ENCODE results near the gene RTCB. TPM values are rescaled to one million over a fixed set of nuclear protein-coding genes. Genes with fewer than 3 reads are reported as not detected.

The RTCB gene
- total and polyA plus RNA-seq, 5 experiments from 2014 or later, result 54.7 to 109 (median 103) TPM

DNA sequence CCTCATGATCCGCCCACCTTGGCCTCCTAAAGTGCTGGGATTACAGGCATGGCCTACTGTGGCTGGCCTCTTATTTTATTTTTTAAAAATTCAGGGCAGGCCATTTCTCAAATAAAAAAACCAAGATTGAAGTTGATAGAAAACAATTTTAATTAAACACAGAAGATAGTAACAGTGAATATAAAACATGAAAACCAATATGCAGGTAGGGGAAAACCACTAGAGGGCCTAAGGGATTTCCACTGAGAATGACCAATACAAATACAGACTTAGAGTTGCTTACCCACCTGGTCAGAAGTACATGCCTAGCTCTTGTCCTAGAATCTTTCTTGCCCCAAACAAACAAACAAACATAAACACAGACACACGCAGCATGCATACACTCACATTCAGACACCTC is 1.7 kb upstream of the RTCB start:
- no peaks in the 10 kb centered on the region for H3K9me3 Mint-ChIP-seq
- H3K27ac Mint-ChIP-seq, result peak overlapping the region in 1 of 10 donors; percentile 59
- no peak for ATAC-seq
- POLR2A ChIA-PET, result interaction anchor here (3.2 kb wide), 1 partner anchor 61 kb away, joined by 20 read pairs; the partner anchor contains the start of gene FBXO7
- H3K4me3 Mint-ChIP-seq, result no peak overlapping the region
- peaks cover 0 to 14% (median 8%) of the 10 kb centered on the region in 5 donors for H3K27me3 Mint-ChIP-seq
- peaks cover 0 to 9% (median 2%) of the 10 kb centered on the region in 3 donors for H3K36me3 Mint-ChIP-seq
- H3K4me1 Mint-ChIP-seq, result peaks cover 13 to 39% (median 36%) of the 10 kb centered on the region in 4 donors
- DNase-seq, result no peak

DNA sequence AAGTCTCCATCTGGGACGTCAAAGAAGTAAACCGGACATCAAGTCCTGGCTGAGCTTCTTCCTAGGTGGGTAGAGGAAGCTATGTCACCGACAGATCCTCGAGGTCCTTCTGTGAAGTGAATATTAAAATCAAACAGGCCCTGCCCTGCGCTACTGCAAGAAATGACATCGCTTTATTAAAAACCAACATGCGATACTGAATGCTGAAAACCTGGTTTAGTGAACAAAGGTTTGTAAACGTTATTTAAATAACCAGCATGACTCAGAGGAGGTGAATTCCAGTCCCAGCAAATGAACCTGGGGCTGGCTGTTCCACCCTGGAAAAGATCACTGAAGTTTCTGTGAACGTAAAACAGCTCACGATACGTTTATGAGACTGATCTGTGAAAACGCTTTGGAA is 645 bp downstream of the RTCB start:
- H3K9me3 Mint-ChIP-seq, result no peaks in the 10 kb centered on the region
- peaks cover 19 to 60% (median 51%) of the 10 kb centered on the region in 4 donors for H3K4me1 Mint-ChIP-seq
- peaks cover 0 to 5% (median 0%) of the 10 kb centered on the region in 5 donors for H3K27me3 Mint-ChIP-seq
- POLR2A ChIA-PET, result interaction anchor here (1.1 to 3.2 kb wide), 2 partner anchors 63 to 749 kb away, joined by 3 to 20 read pairs; partner anchors contain the start of genes FBXO7 and PISD
- H3K27ac Mint-ChIP-seq, result peak overlapping the region; percentile 93 to 98 (median 97)
- peaks cover 0 to 29% (median 7%) of the 10 kb centered on the region in 3 donors for H3K36me3 Mint-ChIP-seq
- peak overlapping the region; percentile 94 to 99 (median 98) for H3K4me3 Mint-ChIP-seq
- peak; percentile 19 to 33 for ATAC-seq
- DNase-seq, result peak in 2 of 10 donors; percentile 6

DNA sequence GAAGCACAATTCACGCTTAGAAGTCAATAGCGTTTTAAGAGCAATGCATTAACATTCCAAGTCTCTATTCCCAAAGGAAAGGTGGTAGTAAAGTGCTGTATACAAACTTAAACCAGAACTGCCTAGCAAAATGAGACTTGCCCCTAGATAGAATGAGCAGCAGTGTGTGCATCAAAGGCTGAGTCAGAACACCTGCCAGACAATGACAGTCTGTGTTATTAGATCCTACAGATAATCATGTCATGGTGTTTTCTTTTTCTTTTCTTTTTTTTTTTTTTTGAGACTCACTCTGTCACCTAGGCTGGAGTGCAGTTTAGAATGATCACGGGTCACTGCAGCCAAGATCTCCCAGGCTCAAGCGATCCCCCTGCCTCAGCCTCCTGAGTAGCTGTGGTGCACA is 1.6 kb downstream of the RTCB start:
- POLR2A ChIA-PET, result interaction anchor here (3.2 kb wide), 1 partner anchor 64 kb away, joined by 20 read pairs; the partner anchor contains the start of gene FBXO7
- peaks cover 0 to 1% (median 0%) of the 10 kb centered on the region in 5 donors for H3K27me3 Mint-ChIP-seq
- peak overlapping the region in 7 of 10 donors; percentile 57 to 98 (median 97) for H3K27ac Mint-ChIP-seq
- peaks cover 19 to 65% (median 51%) of the 10 kb centered on the region in 4 donors for H3K4me1 Mint-ChIP-seq
- H3K4me3 Mint-ChIP-seq, result peak overlapping the region; percentile 94 to 99 (median 98)
- no peaks in the 10 kb centered on the region for H3K9me3 Mint-ChIP-seq
- ATAC-seq, result no peak
- peaks cover 0 to 38% (median 13%) of the 10 kb centered on the region in 3 donors for H3K36me3 Mint-ChIP-seq
- DNase-seq, result no peak

GRCh38 chr22:32409977-32410376 is 2.1 kb downstream of the RTCB start:
- POLR2A ChIA-PET, result no interaction called here

DNA sequence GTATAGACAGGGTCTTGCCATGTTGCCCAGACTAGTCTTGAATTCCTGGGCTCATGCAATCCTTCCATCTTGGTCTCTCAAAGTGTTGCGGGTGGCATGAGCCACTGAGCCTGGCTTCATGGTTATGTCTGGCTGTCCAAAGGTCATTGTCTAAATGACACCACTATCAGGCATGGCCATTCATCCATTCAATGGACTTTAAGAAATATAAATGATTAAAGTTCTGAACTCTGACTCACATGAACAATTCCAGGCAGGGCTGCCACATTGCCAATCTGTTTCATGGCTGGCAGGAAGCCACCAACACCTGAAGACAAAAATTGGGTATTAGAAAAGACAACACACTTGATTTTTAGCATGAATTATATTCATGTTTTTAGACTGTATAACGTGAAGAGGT is 4.1 kb downstream of the RTCB start:
- Mint-ChIP-seq H3K9me3 (no peaks in the 10 kb centered on the region), H3K27me3 (no peaks in the 10 kb centered on the region), H3K4me3 (peak overlapping the region in 2 of 10 donors; percentile 15 to 26), H3K27ac (peak overlapping the region in 1 of 10 donors; percentile 22), H3K36me3 (peaks cover 0 to 62% (median 13%) of the 10 kb centered on the region in 3 donors), H3K4me1 (peaks cover 17 to 63% (median 49%) of the 10 kb centered on the region in 4 donors)
- ATAC-seq, result no peak
- DNase-seq, result no peak
- POLR2A ChIA-PET, result no interaction called here

More at GRCh38 chr22:32409977-32410376, 2.1 kb downstream of the RTCB start:
- Mint-ChIP-seq H3K4me3 (peak overlapping the region; percentile 94 to 99 (median 98)), H3K27me3 (no peaks in the 10 kb centered on the region), H3K4me1 (peaks cover 19 to 65% (median 51%) of the 10 kb centered on the region in 4 donors), H3K9me3 (no peaks in the 10 kb centered on the region), H3K27ac (peak overlapping the region in 9 of 10 donors; percentile 3 to 83 (median 14)), H3K36me3 (peaks cover 0 to 43% (median 13%) of the 10 kb centered on the region in 3 donors)
- no peak for ATAC-seq
- DNase-seq, result no peak

DNA sequence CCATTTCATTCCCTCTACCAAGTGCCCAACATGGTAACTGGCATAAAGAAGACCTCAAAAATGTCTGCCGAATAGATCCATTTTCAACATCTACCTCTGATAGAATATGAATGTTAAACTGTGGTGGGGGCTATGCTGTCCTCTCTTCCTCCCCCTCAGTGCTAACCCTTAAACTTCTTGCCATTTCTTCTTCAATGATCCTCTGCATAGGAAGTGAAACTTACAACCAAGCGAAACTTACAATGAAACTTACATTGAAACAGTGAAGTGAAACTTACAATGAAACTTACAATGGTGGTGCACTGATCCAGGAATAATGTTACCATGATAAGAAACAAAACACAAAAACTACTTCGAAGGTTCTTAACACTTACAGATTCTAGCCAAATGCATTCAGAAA is 4.7 kb downstream of the RTCB start:
- Mint-ChIP-seq H3K4me1 (peaks cover 15 to 57% (median 42%) of the 10 kb centered on the region in 4 donors), H3K27me3 (no peaks in the 10 kb centered on the region), H3K27ac (peak overlapping the region in 2 of 10 donors; percentile 15 to 58), H3K4me3 (peak overlapping the region in 2 of 10 donors; percentile 8 to 25), H3K36me3 (peaks cover 0 to 68% (median 13%) of the 10 kb centered on the region in 3 donors), H3K9me3 (no peaks in the 10 kb centered on the region)
- ATAC-seq (no peak), DNase-seq (no peak)
- POLR2A ChIA-PET, result no interaction called here

DNA sequence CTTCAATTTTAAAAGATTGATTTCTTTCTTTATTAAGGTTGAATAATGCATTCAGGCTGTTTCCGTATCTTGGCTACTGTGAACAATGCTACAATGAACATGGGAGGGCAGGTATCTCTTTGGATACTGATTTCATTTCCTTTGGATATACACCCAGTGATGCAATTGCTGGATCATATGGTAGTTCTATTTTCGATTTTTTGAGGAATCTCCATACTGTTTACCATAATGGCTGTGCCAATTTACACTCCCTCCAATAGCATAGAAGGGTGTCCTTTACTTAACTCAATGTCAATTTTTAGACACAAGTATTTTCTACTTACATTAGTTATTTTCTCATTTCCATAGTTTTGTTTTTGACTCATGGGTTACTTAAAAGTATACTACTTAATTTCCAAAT is 8.0 kb downstream of the RTCB start:
- DNase-seq (no peak), ATAC-seq (no peak)
- H3K9me3 Mint-ChIP-seq, result no peaks in the 10 kb centered on the region
- no peak overlapping the region for H3K4me3 Mint-ChIP-seq
- POLR2A ChIA-PET, result no interaction called here
- no peaks in the 10 kb centered on the region for H3K27me3 Mint-ChIP-seq
- no peak overlapping the region for H3K27ac Mint-ChIP-seq
- H3K36me3 Mint-ChIP-seq, result peaks cover 5 to 95% (median 23%) of the 10 kb centered on the region in 3 donors
- H3K4me1 Mint-ChIP-seq, result peaks cover 11 to 29% (median 18%) of the 10 kb centered on the region in 4 donors

DNA sequence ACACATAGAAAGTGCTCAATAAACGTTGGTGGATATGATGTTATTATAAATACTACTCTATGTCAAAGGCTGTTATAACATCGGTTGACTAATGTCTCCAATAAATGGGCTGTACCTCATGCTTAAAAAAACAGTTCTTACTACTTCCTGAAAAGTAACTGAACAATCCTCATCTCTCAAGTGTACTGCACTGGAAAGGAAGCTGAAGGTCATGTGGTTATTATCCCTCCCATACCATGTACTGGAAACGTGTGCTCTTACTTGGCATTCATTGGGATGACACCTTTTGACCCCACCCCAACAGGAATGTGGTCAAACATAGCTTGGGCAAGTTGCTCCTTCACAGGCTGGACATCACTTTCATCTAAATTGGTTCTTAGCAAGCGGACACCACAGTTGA is 10.6 kb downstream of the RTCB start:
- Mint-ChIP-seq H3K27me3 (no peaks in the 10 kb centered on the region), H3K27ac (no peak overlapping the region), H3K9me3 (no peaks in the 10 kb centered on the region), H3K36me3 (peaks cover 5 to 96% (median 21%) of the 10 kb centered on the region in 3 donors), H3K4me1 (peaks cover 0 to 6% (median 2%) of the 10 kb centered on the region in 4 donors), H3K4me3 (no peak overlapping the region)
- ATAC-seq (no peak), DNase-seq (no peak)
- POLR2A ChIA-PET, result no interaction called here

GRCh38 chr22:32396746-32397145 is 15.3 kb downstream of the RTCB start:
- Mint-ChIP-seq H3K4me3 (no peak overlapping the region), H3K9me3 (no peaks in the 10 kb centered on the region), H3K4me1 (peaks cover 0 to 2% (median 0%) of the 10 kb centered on the region in 4 donors), H3K36me3 (peaks cover 5 to 97% (median 29%) of the 10 kb centered on the region in 3 donors), H3K27ac (no peak overlapping the region), H3K27me3 (no peaks in the 10 kb centered on the region)
- DNase-seq (no peak), ATAC-seq (no peak)
- POLR2A ChIA-PET, result interaction anchor here (0.6 kb wide), 1 partner anchor 9 kb away, joined by 3 read pairs; no protein-coding TSS in a partner anchor

DNA sequence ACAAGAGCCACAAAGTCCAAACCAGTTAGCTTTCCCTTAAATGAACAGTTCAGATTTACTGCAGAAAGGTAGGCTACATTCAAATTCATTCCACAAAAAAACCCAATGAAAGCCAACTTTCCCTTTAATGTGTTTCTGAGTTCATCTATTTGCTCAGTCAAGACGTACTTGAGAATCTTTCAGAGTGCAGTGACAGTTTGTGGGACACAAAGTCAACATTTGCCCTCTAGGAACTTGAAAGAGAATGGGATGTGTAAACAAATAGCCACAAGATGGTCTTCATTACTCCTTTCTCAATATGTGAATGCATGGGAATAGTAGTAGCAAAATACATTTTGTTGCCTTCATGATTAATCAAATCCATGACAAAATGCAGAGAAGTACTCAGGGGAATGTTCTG is 15.8 kb downstream of the RTCB start:
- Mint-ChIP-seq H3K36me3 (peaks cover 5 to 97% (median 26%) of the 10 kb centered on the region in 3 donors), H3K27me3 (no peaks in the 10 kb centered on the region), H3K27ac (no peak overlapping the region), H3K4me3 (no peak overlapping the region), H3K4me1 (peaks cover 0 to 2% (median 0%) of the 10 kb centered on the region in 4 donors), H3K9me3 (no peaks in the 10 kb centered on the region)
- ATAC-seq (no peak), DNase-seq (no peak)
- POLR2A ChIA-PET, result interaction anchor here (0.6 kb wide), 1 partner anchor 9 kb away, joined by 3 read pairs; no protein-coding TSS in a partner anchor

GRCh38 chr22:32395107-32395506 is 16.9 kb downstream of the RTCB start:
- DNase-seq (no peak), ATAC-seq (no peak)
- H3K36me3 Mint-ChIP-seq, result peaks cover 5 to 95% (median 23%) of the 10 kb centered on the region in 3 donors
- H3K27me3 Mint-ChIP-seq, result no peaks in the 10 kb centered on the region
- no peak overlapping the region for H3K4me3 Mint-ChIP-seq
- no peak overlapping the region for H3K27ac Mint-ChIP-seq
- peaks cover 0 to 2% (median 0%) of the 10 kb centered on the region in 4 donors for H3K4me1 Mint-ChIP-seq
- no peaks in the 10 kb centered on the region for H3K9me3 Mint-ChIP-seq
- POLR2A ChIA-PET, result no interaction called here

- ATAC-seq, result no peak
These were observed 22.4 kb downstream of the RTCB start for GRCh38 chr22:32389685-32390084.

DNA sequence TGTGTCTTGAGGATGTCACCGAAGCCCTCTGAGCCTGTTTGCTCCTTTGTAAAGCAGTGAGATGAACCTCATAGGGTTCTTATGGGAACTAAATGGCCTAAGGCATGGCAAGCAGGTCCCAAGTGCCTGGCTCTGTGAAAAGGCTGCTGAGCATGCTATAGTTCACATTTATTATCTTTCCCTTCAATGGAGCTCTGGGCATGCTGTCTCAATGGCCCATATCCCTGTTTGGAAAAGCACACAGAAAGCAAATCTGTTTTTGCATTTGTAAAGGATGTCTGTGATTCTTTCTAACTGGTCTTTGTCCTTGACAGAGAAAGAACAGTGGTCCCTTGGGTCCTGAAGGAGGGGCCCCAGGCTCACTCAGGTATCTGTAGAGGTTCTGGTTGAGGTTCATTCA is 26.4 kb downstream of the RTCB start:
- DNase-seq, result no peak
- Mint-ChIP-seq H3K27me3 (no peaks in the 10 kb centered on the region), H3K9me3 (no peaks in the 10 kb centered on the region), H3K36me3 (peaks cover 5 to 56% (median 7%) of the 10 kb centered on the region in 3 donors), H3K27ac (peak overlapping the region in 1 of 10 donors; percentile 27), H3K4me1 (peaks cover 0 to 2% (median 0%) of the 10 kb centered on the region in 4 donors), H3K4me3 (no peak overlapping the region)
- ATAC-seq, result no peak
- POLR2A ChIA-PET, result no interaction called here

More at GRCh38 chr22:32389685-32390084, 22.4 kb downstream of the RTCB start:
- Mint-ChIP-seq H3K27me3 (no peaks in the 10 kb centered on the region), H3K4me1 (peaks cover 0 to 2% (median 0%) of the 10 kb centered on the region in 4 donors), H3K36me3 (peaks cover 5 to 91% (median 15%) of the 10 kb centered on the region in 3 donors), H3K27ac (peak overlapping the region in 7 of 10 donors; percentile 3 to 86 (median 11)), H3K9me3 (no peaks in the 10 kb centered on the region), H3K4me3 (no peak overlapping the region)
- DNase-seq, result no peak
- POLR2A ChIA-PET, result interaction anchor here (0.7 kb wide), 1 partner anchor 79 kb away, joined by 3 read pairs; no protein-coding TSS in a partner anchor

All from naive thymus-derived CD8-positive, alpha-beta T cell (primary cell).